PC-3 (cell line): Measurements from ENCODE around the gene RNF5. TPM values are rescaled to one million over a fixed set of nuclear protein-coding genes. Genes with fewer than 3 reads are reported as not detected.
"Not testable (repeated sequence)": the region's sequence is repeated elsewhere in the genome, so short reads cannot be mapped to it uniquely, and the experiment has no call there.

Source experiments
- ATAC-seq: fragments of 200-7000 bp; cut with Tn5 transposase; 2 replicates; pipeline ENCODE4 v1.9.1; 2020; ENCODE audit warnings: mild to moderate bottlenecking, moderate library complexity
- BruUV-seq: library from RNA; stranded (reverse); fragments of 400-500 nt; replicated peaks from 2 replicates; lab custom pipeline; 2021; lab: Mats Ljungman, UMichigan
- CTCF ChIA-PET: fragments of 300-600 bp; sonication (Branson Sonifier 250); formaldehyde crosslinking; loops from one replicate; lab custom pipeline; 2022; ENCODE audit warnings: antibody characterized with exemption; lab: Charles Lee
- POLR2A ChIA-PET: fragments of 300-600 bp; sonication (Branson Sonifier 250); formaldehyde crosslinking; loops from one replicate; lab custom pipeline; 2022; ENCODE audit warnings: antibody characterized with exemption; ENCODE audit not compliant: unreplicated experiment; lab: Charles Lee
- DNase-seq: peaks from one replicate; pipeline ENCODE4 v3.0.0-alpha.2; 2015
- H2AFZ ChIP-seq: fragments of 300-600 bp; sonication (generic); 2 replicates; pipeline ENCODE4 v1.6.0; 2016; ENCODE audit warnings: antibody characterized with exemption, low read length
- H3F3A ChIP-seq: fragments of 300-600 bp; sonication (generic); one replicate; pipeline ENCODE4 v1.6.0; 2017; ENCODE audit warnings: antibody characterized with exemption, low read length, control low read depth, mild to moderate bottlenecking; ENCODE audit not compliant: unreplicated experiment
- H3K27ac ChIP-seq: fragments of 300-600 bp; sonication (generic); 2 replicates; pipeline ENCODE4 v1.5.1; 2016; ENCODE audit warnings: mild to moderate bottlenecking, low read length
- H3K27me3 ChIP-seq: fragments of 300-600 bp; sonication (generic); 2 replicates; pipeline ENCODE4 v1.6.1; 2016; ENCODE audit warnings: low read length, mixed read lengths
- H3K36me3 ChIP-seq: fragments of 300-600 bp; sonication (generic); 2 replicates; pipeline ENCODE4 v1.6.1; 2016; ENCODE audit warnings: low read depth, mixed run types, low read length, mixed read lengths
- H3K4me1 ChIP-seq: fragments of 300-600 bp; sonication (generic); 2 replicates; pipeline ENCODE4 v1.5.1; 2016; ENCODE audit warnings: low read length; ENCODE audit not compliant: insufficient read depth
- H3K4me2 ChIP-seq: fragments of 300-600 bp; sonication (generic); 2 replicates; pipeline ENCODE4 v1.6.0; 2016; ENCODE audit warnings: low read length
- H3K4me3 ChIP-seq: fragments of 300-600 bp; sonication (generic); 2 replicates; pipeline ENCODE4 v1.5.1; 2016; ENCODE audit warnings: mild to moderate bottlenecking, low read length, mixed read lengths
- H3K79me2 ChIP-seq: fragments of 300-600 bp; sonication (generic); 2 replicates; pipeline ENCODE4 v1.6.1; 2017; ENCODE audit warnings: low read length, mixed read lengths
- H3K9ac ChIP-seq: fragments of 300-600 bp; sonication (generic); 2 replicates; pipeline ENCODE4 v1.6.0; 2016; ENCODE audit warnings: mild to moderate bottlenecking, low read length
- H3K9me2 ChIP-seq: fragments of 300-600 bp; sonication (generic); replicated peaks from 2 replicates; pipeline ENCODE4 v1.6.1; 2016; ENCODE audit warnings: mixed run types, low read length, mixed read lengths
- H3K9me3 ChIP-seq: fragments of 300-600 bp; sonication (generic); 2 replicates; pipeline ENCODE4 v1.6.1; 2016; ENCODE audit warnings: low read length, mixed read lengths
- H4K20me1 ChIP-seq: fragments of 300-600 bp; sonication (generic); 2 replicates; pipeline ENCODE4 v1.6.1; 2016; ENCODE audit warnings: low read length, mixed read lengths
- CTCF ChIP-seq: fragments of 300-600 bp; sonication (generic); conservative IDR thresholded peaks from 2 replicates; pipeline ENCODE4 v1.5.1; 2017; ENCODE audit warnings: antibody characterized with exemption, low read depth, mild to moderate bottlenecking, low read length
- EZH2 ChIP-seq: fragments of 300-600 bp; sonication (generic); IDR thresholded peaks from one replicate; pipeline ENCODE4 v1.6.1; 2017; ENCODE audit warnings: antibody characterized with exemption, mild to moderate bottlenecking, low read length; ENCODE audit not compliant: unreplicated experiment
- EZH2phosphoT487 ChIP-seq: fragments of 300-600 bp; sonication (generic); IDR thresholded peaks from 2 replicates; pipeline ENCODE4 v1.6.1; 2018; ENCODE audit warnings: mild to moderate bottlenecking, antibody characterized with exemption, low read length, borderline replicate concordance
- intact Hi-C: fragments of 100-400 bp; cut with micrococcal nuclease; formaldehyde crosslinking; loops from 2 replicates; pipeline ENCODE4 v1.9.0; 2023
- total RNA-seq: library from RNA; depleted of rRNA; stranded (reverse); fragments of >200 nt; gene quantifications from 2 replicates; pipeline ENCODE4 v1.2.3, GENCODE V29; 2014

RNF5 gene
- total RNA-seq, 1 experiment from 2014 or later: 69.0 TPM

GRCh38 chr6:32140420-32141046 lies 37.7 kb upstream of the RNF5 start:
- no peaks in the 10 kb centered on the region for H3K36me3 ChIP-seq
- H3K9me2 ChIP-seq: no peaks in the 10 kb centered on the region
- H3K27ac ChIP-seq: no peak overlapping the region
- no peak overlapping the region for H3K4me3 ChIP-seq
- ATAC-seq: no peak
- no peaks in the 10 kb centered on the region for H3K79me2 ChIP-seq
- ChIA-PET POLR2A (no interaction called here), CTCF (no interaction called here)
- no peak overlapping the region for H3K9ac ChIP-seq
- no TSS peak for BruUV-seq
- DNase-seq: no peak
- H3K27me3 ChIP-seq: no peaks in the 10 kb centered on the region
- intact Hi-C loops: no loop called here
- no peaks in the 10 kb centered on the region for H3F3A ChIP-seq
- no peak overlapping the region for H3K4me2 ChIP-seq
- H3K9me3 ChIP-seq: no peaks in the 10 kb centered on the region
- TF ChIP-seq EZH2phosphoT487 (no peak), CTCF (no peak), EZH2 (no peak)
- no peaks in the 10 kb centered on the region for H4K20me1 ChIP-seq
- no peaks in the 10 kb centered on the region for H3K4me1 ChIP-seq
- H2AFZ ChIP-seq: no peak overlapping the region

GRCh38 chr6:32144238-32144637 lies 34.0 kb upstream of the RNF5 start:
- not testable (repeated sequence) for H3K4me2 ChIP-seq

GRCh38 chr6:32146287-32146686 lies 31.9 kb upstream of the RNF5 start:
- Histone ChIP-seq H3K27ac (no peak overlapping the region), H3K4me1 (no peaks in the 10 kb centered on the region), H3F3A (no peaks in the 10 kb centered on the region), H3K4me2 (no peak overlapping the region), H3K36me3 (no peaks in the 10 kb centered on the region), H4K20me1 (no peaks in the 10 kb centered on the region), H3K9ac (no peak overlapping the region), H3K9me3 (no peaks in the 10 kb centered on the region), H3K4me3 (no peak overlapping the region), H3K79me2 (no peaks in the 10 kb centered on the region), H3K9me2 (no peaks in the 10 kb centered on the region), H2AFZ (no peak overlapping the region), H3K27me3 (no peaks in the 10 kb centered on the region)
- DNase-seq (no peak), ATAC-seq (no peak)
- POLR2A ChIA-PET: no interaction called here
- BruUV-seq: no TSS peak
- TF ChIP-seq EZH2phosphoT487 (no peak), EZH2 (no peak), CTCF (no peak)
- CTCF ChIA-PET: no interaction called here
- intact Hi-C loops: no loop called here

More at GRCh38 chr6:32144238-32144637, 34.0 kb upstream of the RNF5 start:
- H3K27ac ChIP-seq, POLR2A ChIA-PET, H3K36me3 ChIP-seq, ATAC-seq, H3K9ac ChIP-seq, H3K79me2 ChIP-seq, H3F3A ChIP-seq, H4K20me1 ChIP-seq, H3K27me3 ChIP-seq, H3K4me1 ChIP-seq, H3K9me3 ChIP-seq, H3K4me3 ChIP-seq, H3K9me2 ChIP-seq, DNase-seq, BruUV-seq, CTCF ChIA-PET, intact Hi-C loops: not testable (repeated sequence)
- H2AFZ ChIP-seq: peak overlapping the region; percentile 43; the same call in 1 of the 2 replicates
